K562 (cell line): ENCODE measurements around the gene CHRM4.

Experiments
- L3MBTL2 ChIP-seq: fragments of 450-650 bp; IDR thresholded peaks from 2 replicates; pipeline ENCODE4 v1.6.1; 2016; ENCODE audit warnings: mild to moderate bottlenecking, moderate library complexity
- ZNF282 ChIP-seq: sonication (generic); formaldehyde crosslinking; IDR thresholded peaks from 2 replicates; pipeline ENCODE4 v1.8.1; 2023; ENCODE audit warnings: missing genetic modification reagents

DNA sequence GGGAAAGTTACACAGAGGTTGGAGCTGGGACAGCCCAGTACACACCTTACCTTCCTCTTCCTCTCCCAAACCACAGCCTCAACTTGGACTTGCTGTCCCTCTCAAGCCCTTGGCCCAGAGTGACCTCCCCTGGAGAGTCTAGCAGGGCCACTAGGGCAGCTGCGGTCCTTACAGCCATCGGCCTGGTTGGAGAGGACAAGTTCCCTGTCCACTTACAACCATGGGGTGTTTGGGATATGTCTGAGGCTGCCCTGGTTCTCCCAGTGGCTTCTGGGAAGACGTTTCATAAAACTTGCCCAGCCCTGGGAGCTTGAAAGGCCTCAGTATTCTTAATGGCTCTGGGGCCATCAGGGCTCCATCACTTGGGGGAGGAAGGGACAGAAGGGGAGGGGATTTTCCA, 57.4 kb downstream of the CHRM4 start:
- TF ChIP-seq ZNF282 (CRISPR knock-in tag): no peak
- no peak for TF ChIP-seq L3MBTL2
